A549 treated with dexamethasone at 1 μM for 4 hours (cell line): ENCODE data around the gene OOSP2. TPM values are rescaled to one million over a fixed set of nuclear protein-coding genes. Genes with fewer than 3 reads are reported as not detected.

Experiments
- total RNA-seq: library from RNA; stranded (reverse); fragments of 200-300 nt; extraction: Qiagen RNA extraction; gene quantifications from 5 replicates; pipeline ENCODE4 v1.2.3, GENCODE V29; 2022

OOSP2 gene
- not detected in 5 replicates for total RNA-seq

GRCh38 chr11:60040109-60040508 lies at the start of gene OOSP2:
Gene OOSP2, plus strand, starts transcription at chr11:60040409. Its CDS starts 51 bp downstream, at chr11:60040460.

GRCh38 chr11:60016881-60017280 lies 23.3 kb upstream of the OOSP2 start, which contains the start of gene OOSP4B:
Gene OOSP4B, plus strand, starts transcription at chr11:60017181.

GRCh38 chr11:60056349-60056969 lies 16.2 kb downstream of the OOSP2 start, which contains the start of gene MS4A3:
Gene MS4A3, plus strand, starts transcription at chr11:60056665. Its CDS starts 4,496 bp downstream, at chr11:60061161.

GRCh38 chr11:60088364-60088763 lies 48.2 kb downstream of the OOSP2 start, which contains the start of gene MS4A2:
Gene MS4A2, plus strand, starts transcription at chr11:60088664. Its CDS starts 102 bp downstream, at chr11:60088766.

Other genes with a start within 250 kb of the OOSP2 start
- 61.1 to 68.2 TPM (median 66.5 TPM) in 5 replicates for gene MRPL16, start 229.6 kb upstream of the OOSP2 start, total RNA-seq
- not detected in 5 replicates for gene CBLIF, start 194.9 kb upstream of the OOSP2 start, total RNA-seq
- gene TCN1, start 173.9 kb upstream of the OOSP2 start, total RNA-seq = 0.13 to 0.46 TPM (median 0.20 TPM) in 5 replicates
- not detected in 5 replicates for gene OOSP3, start 161.6 kb upstream of the OOSP2 start, total RNA-seq
- gene OOSP1, start 102.0 kb upstream of the OOSP2 start, total RNA-seq = not detected in 5 replicates
- gene OOSP4A, start 76.4 kb upstream of the OOSP2 start, total RNA-seq = not detected in 5 replicates
- not detected in 5 replicates for gene OOSP4B, start 23.2 kb upstream of the OOSP2 start, total RNA-seq
- not detected in 5 replicates for gene MS4A3, start 16.3 kb downstream of the OOSP2 start, total RNA-seq
- gene MS4A2, start 48.3 kb downstream of the OOSP2 start, total RNA-seq = not detected in 5 replicates
- gene MS4A6A, start 142.7 kb downstream of the OOSP2 start, total RNA-seq = not detected in 5 replicates
- not detected in 5 replicates for gene MS4A4E, start 202.7 kb downstream of the OOSP2 start, total RNA-seq
- gene MS4A4A, start 240.3 kb downstream of the OOSP2 start, total RNA-seq = not detected in 5 replicates